Measurements from ENCODE around the gene ESX1.
"Not testable (repeated sequence)": the region's sequence is repeated elsewhere in the genome, so short reads cannot be mapped to it uniquely, and the experiment has no call there.

The ESX1 gene

DNA sequence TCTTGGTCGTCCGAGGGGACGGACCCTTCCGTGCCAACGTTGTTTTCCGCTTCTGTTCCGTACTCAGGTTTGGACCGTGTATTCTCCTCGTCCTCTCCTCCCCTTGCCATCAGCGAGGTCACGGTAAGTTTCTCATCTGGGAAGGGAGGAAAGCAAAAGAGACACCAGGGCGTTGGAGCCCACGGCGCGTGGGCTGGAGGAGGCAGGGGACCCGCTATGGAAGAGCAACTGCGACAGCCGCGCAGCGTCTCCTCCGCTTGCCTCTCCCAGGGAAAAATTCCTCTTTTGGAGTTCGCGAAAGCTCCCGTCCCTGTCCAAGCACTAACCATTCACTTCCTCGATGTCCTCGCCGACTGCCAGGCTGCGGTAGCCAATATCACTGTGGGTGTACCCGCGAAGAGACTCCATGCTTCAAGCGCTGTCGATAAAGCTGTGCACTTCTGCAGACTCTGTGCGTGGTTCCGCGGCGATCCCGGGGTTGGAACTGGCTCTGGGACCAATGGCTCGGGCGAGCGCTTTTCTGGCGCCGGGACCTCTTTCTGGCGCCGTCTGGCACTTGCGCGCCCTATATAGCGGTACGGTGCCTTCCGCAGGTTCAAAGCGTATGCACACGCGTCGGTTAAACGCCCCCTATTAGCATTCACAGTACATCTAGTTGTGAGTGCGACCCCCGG lies at the start of gene ESX1:
Gene ESX1, minus strand, starts transcription at position 492 of the 674 bp plus-strand sequence. Its CDS starts 84 bp downstream, at position 408.
- DNase-seq (ENCODE audit: low read depth) = no peak

- no peak for DNase-seq (ENCODE audit: low read depth)
Observed at GRCh38 chrX:104295636-104296035, 40.9 kb upstream of the ESX1 start.

GRCh38 chrX:104288961-104289360 lies 34.2 kb upstream of the ESX1 start:
- DNase-seq (ENCODE audit: low read depth) = no peak

- no peak for DNase-seq (ENCODE audit: low read depth)
Observed at GRCh38 chrX:104288269-104288668, 33.5 kb upstream of the ESX1 start.

GRCh38 chrX:104285201-104285600 lies 30.5 kb upstream of the ESX1 start:
- no peak for DNase-seq (ENCODE audit: low read depth)

DNA sequence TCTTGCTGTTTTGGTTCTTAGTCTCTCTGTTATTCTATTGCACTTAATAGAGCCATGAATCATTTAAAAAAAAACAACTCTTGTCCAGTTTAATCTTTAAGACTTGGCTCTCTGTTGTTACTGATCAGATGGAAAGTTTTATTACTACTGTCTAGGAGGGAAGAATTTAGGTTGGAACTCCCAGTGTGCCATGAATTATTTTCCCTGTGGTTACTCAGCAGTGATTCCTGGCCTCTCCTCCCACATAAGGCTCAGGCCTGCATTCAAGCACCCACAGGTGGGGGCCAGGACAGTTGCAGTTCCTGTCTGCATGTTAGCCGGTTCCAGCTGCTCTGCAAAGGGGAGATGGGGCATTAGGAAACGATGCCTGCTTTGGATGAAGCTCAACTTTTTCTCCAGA lies 29.8 kb upstream of the ESX1 start:
- no peak for DNase-seq (ENCODE audit: low read depth)

- DNase-seq (ENCODE audit: low read depth) = no peak
Observed at GRCh38 chrX:104282166-104282725, 27.5 kb upstream of the ESX1 start.

DNA sequence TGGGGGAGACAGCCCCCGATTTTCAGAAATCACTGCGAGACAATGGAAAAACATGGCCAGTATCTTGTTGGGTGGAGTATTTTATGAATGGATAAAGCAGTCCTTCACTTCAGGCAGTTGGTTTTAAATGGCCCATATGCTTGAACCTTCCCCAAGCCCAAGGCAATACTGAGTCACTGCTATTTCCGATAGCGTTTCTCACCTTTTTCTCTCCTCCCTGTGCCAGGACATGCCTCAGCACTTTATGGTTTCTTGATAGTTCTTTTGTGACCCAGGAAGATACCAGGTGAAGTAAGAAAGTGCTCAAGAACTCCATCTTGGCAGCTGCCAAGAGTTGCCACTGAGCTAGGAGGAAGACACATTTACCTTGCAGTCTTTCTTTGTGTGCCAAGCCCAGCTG lies 26.8 kb upstream of the ESX1 start:
- no peak for DNase-seq (ENCODE audit: low read depth)

- DNase-seq (ENCODE audit: low read depth) = no peak
Observed at GRCh38 chrX:104280609-104281008, 25.9 kb upstream of the ESX1 start.

DNA sequence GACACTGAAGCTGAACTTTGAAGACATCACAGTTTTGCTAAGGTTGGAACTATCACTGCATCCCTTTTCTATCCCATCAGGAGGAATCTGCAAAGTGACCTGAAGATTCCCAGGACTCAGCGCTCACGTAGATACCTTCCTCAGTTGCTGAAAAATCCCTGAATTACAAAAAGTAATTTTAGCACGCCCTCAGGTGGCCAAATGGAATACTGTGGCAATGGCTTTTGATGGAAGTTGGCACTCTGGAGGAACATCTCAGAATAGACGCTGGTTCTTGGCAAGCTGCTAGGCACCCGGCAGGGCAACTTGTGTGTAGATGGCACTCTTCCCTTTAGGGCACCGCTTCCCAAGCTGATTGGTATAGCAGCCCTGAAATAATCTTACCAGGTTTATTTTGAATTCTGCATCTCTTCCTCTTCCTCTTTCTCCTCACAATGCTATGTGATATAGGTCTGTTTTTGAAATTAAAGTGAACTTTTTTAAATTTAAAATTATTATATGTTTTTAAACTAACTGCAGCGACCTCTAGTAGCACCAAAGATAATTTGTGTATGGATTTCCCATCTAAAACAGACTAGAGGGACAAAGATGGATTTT lies 16.3 kb upstream of the ESX1 start:
- no peak for DNase-seq (ENCODE audit: low read depth)

GRCh38 chrX:104270212-104270611 lies 15.5 kb upstream of the ESX1 start:
- DNase-seq (ENCODE audit: low read depth) = no peak

DNA sequence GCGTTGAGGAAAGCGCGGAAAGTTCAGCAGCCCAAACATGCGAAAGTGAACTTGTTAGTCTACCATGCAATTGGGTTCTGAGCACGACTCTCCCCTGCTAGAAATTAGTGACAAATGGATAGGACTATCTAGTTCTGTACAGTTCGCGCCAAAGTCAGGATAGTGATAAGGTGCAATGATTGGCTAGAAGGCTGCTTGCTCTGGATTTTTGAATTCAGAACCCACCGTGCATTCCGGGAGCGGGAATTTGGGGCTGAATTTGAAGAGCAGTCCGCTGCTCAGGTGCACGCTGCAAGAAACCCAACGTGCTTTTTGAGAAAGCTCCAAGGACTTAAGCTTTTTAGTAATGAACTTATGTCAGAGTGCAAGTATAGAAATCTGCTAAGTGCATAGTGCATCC lies 732 bp upstream of the ESX1 start:
- no peak for DNase-seq (ENCODE audit: low read depth)

GRCh38 chrX:104253567-104254441 lies 929 bp downstream of the ESX1 start:
- DNase-seq (ENCODE audit: low read depth) = no peak

DNA sequence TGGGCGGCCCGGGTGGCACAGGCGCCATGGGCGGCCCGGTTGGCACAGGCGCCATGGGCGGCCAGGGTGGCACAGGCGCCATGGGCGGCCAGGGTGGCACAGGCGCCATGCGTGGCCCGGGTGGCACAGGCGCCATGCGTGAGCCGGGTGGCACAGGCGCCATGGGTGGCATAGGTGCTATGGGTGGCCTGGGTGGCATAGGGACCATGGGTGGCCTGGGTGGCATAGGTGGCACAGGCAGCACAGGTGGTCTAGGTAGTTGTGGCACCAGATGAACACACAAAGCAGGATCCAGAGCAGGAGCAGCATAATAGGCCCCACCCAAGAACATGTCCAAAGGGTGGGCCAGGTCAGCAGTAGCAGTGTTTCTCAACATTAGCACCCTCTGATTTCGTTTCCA lies 4.3 kb downstream of the ESX1 start:
- DNase-seq (ENCODE audit: low read depth) = no peak

GRCh38 chrX:104230060-104230459 lies 24.7 kb downstream of the ESX1 start:
- DNase-seq (ENCODE audit: low read depth) = not testable (repeated sequence)

- no peak for DNase-seq (ENCODE audit: low read depth)
Observed at GRCh38 chrX:104211187-104211586, 43.5 kb downstream of the ESX1 start.

- no peak for DNase-seq (ENCODE audit: low read depth)
Observed at GRCh38 chrX:104205548-104205947, 49.2 kb downstream of the ESX1 start.
